Endodermal cell (in vitro differentiated cells): ENCODE measurements around the gene PPT1. TPM values are rescaled to one million over a fixed set of nuclear protein-coding genes. Genes with fewer than 3 reads are reported as not detected.

ENCODE experiments used
- DNase-seq: peaks from one replicate; pipeline ENCODE4 v3.0.0-alpha.2; 2017
- H3K27ac ChIP-seq: 2 replicates; pipeline ENCODE4 v1.5.1; 2013; ENCODE audit warnings: mild to moderate bottlenecking, low read depth, low read length, moderate library complexity
- H3K27me3 ChIP-seq: 2 replicates; pipeline ENCODE4 v1.6.1; 2013; ENCODE audit warnings: mild to moderate bottlenecking, low read length, moderate library complexity; ENCODE audit not compliant: insufficient read depth, control insufficient read depth, poor library complexity, severe bottlenecking
- H3K36me3 ChIP-seq: 2 replicates; pipeline ENCODE4 v1.7.0; 2013; ENCODE audit warnings: mild to moderate bottlenecking, low read length, moderate library complexity; ENCODE audit not compliant: control insufficient read depth, insufficient read depth
- H3K4me1 ChIP-seq: one replicate; pipeline ENCODE4 v1.7.0; 2013; ENCODE audit warnings: low read length; ENCODE audit not compliant: control insufficient read depth, insufficient read depth
- H3K4me3 ChIP-seq: 2 replicates; pipeline ENCODE4 v1.5.1; 2013; ENCODE audit warnings: mild to moderate bottlenecking, low read length, moderate library complexity
- H3K9ac ChIP-seq: 2 replicates; pipeline ENCODE4 v1.6.1; 2013; ENCODE audit warnings: mild to moderate bottlenecking, low read length, moderate library complexity; ENCODE audit not compliant: poor library complexity, severe bottlenecking; ENCODE audit errors: extremely low read depth
- H3K9me3 ChIP-seq: 2 replicates; pipeline ENCODE4 v1.6.1; 2013; ENCODE audit warnings: mild to moderate bottlenecking, low read length, moderate library complexity; ENCODE audit not compliant: control insufficient read depth
- H3K27ac Mint-ChIP-seq: 2 replicates; pipeline ENCODE4 v1.8.0; 2020; ENCODE audit warnings: mixed read lengths
- H3K27me3 Mint-ChIP-seq: 2 replicates; pipeline ENCODE4 v1.8.0; 2021; ENCODE audit warnings: mild to moderate bottlenecking, mixed read lengths; ENCODE audit not compliant: insufficient read depth
- H3K36me3 Mint-ChIP-seq: 2 replicates; pipeline ENCODE4 v1.8.0; 2020; ENCODE audit warnings: low read depth, mixed read lengths
- H3K4me1 Mint-ChIP-seq: 2 replicates; pipeline ENCODE4 v1.8.0; 2020; ENCODE audit warnings: mixed read lengths
- H3K4me3 Mint-ChIP-seq: 2 replicates; pipeline ENCODE4 v1.8.0; 2020; ENCODE audit warnings: mild to moderate bottlenecking, moderate library complexity, mixed read lengths
- H3K9me3 Mint-ChIP-seq: 2 replicates; pipeline ENCODE4 v1.8.0; 2020; ENCODE audit warnings: mild to moderate bottlenecking, mixed read lengths
- CTCF ChIP-seq: fragments of 200-600 bp; sonication (generic); conservative IDR thresholded peaks from 2 replicates; pipeline ENCODE4 v1.5.0; 2021; ENCODE audit warnings: antibody characterized with exemption, mild to moderate bottlenecking
- WGBS, 2 experiments: methylation state at CpG; one replicate each; pipeline versions ENCODE4 v1.1.5 to v1.1.7; 2013; ENCODE audit warnings: missing lambda C conversion rate in 2 of 2, mixed read lengths in 1 of 2; ENCODE audit not compliant: insufficient coverage in 1 of 2, insufficient read length in 1 of 2; 5-methylcytosine and 5-hydroxymethylcytosine counted together
- total RNA-seq, 2 donors: library from RNA; stranded (reverse); fragmentation: NEBNext Ultra II Directional in 1 of 2; extraction: Animal tissue kit (Norgen Biotek cat#: 25700) in 1 of 2; gene quantifications; 2 replicates in 1 of 2; 3 replicates in 1 of 2; pipeline ENCODE4 v1.2.1, GENCODE V29; 2021

PPT1 gene
- total RNA-seq, 2 donors from 2014 or later, result 85.7 to 111 TPM

GRCh38 chr1:40045766-40046165, 51.3 kb downstream of the PPT1 start:
- Histone ChIP-seq H3K4me3 (no peak overlapping the region), H3K27me3 (no peaks in the 10 kb centered on the region), H3K27ac (no peak overlapping the region), H3K4me1 (no peaks in the 10 kb centered on the region), H3K9ac (no peak overlapping the region), H3K36me3 (peaks cover 70% of the 10 kb centered on the region), H3K9me3 (no peaks in the 10 kb centered on the region)
- Mint-ChIP-seq H3K9me3 (no peaks in the 10 kb centered on the region), H3K36me3 (peaks cover 46% of the 10 kb centered on the region), H3K27ac (no peak overlapping the region), H3K4me1 (peaks cover 19% of the 10 kb centered on the region), H3K27me3 (no peaks in the 10 kb centered on the region), H3K4me3 (no peak overlapping the region)
- 98 to 100% methylated on average over 3 of the region's 3 CpGs for WGBS, 2 experiments
- no peak for TF ChIP-seq CTCF
- no peak for DNase-seq

- no peaks in the 10 kb centered on the region for H3K4me1 ChIP-seq
- H3K27me3 Mint-ChIP-seq, result no peaks in the 10 kb centered on the region
- H3K9me3 Mint-ChIP-seq, result no peaks in the 10 kb centered on the region
- peaks cover 19% of the 10 kb centered on the region for H3K4me1 Mint-ChIP-seq
- H3K36me3 ChIP-seq, result peaks cover 64% of the 10 kb centered on the region
- peaks cover 44% of the 10 kb centered on the region for H3K36me3 Mint-ChIP-seq
- H3K4me3 Mint-ChIP-seq, result no peak overlapping the region
- no peak overlapping the region for H3K27ac ChIP-seq
- H3K9me3 ChIP-seq, result no peaks in the 10 kb centered on the region
- TF ChIP-seq CTCF, result no peak
- no peak overlapping the region for H3K9ac ChIP-seq
- WGBS, 2 experiments, result 93 to 95% methylated on average over 3 to 4 of the region's 4 CpGs
- no peak for DNase-seq
- no peak overlapping the region for H3K4me3 ChIP-seq
- no peaks in the 10 kb centered on the region for H3K27me3 ChIP-seq
- H3K27ac Mint-ChIP-seq, result no peak overlapping the region
Observed at GRCh38 chr1:40045182-40045581, 51.9 kb downstream of the PPT1 start.

- 95 to 97% methylated on average over 3 of the region's 3 CpGs for WGBS, 2 experiments
- Mint-ChIP-seq H3K4me1 (peaks cover 23% of the 10 kb centered on the region), H3K27ac (peak overlapping the region; percentile 70), H3K36me3 (peaks cover 38% of the 10 kb centered on the region), H3K27me3 (no peaks in the 10 kb centered on the region), H3K4me3 (no peak overlapping the region), H3K9me3 (no peaks in the 10 kb centered on the region)
- Histone ChIP-seq H3K36me3 (peaks cover 54% of the 10 kb centered on the region), H3K4me1 (no peaks in the 10 kb centered on the region), H3K27me3 (no peaks in the 10 kb centered on the region), H3K27ac (no peak overlapping the region), H3K4me3 (no peak overlapping the region), H3K9me3 (no peaks in the 10 kb centered on the region), H3K9ac (no peak overlapping the region)
- TF ChIP-seq CTCF, result no peak
- no peak for DNase-seq
Observed at GRCh38 chr1:40044110-40044509, 52.9 kb downstream of the PPT1 start.
